GM12873 (cell line): ENCODE data around the gene DDIT4.
A peak's percentile ranks its signal among the peaks of the same experiment; 100 is the strongest.

ENCODE experiments used
- CTCF ChIP-seq: IDR thresholded peaks from 2 replicates; pipeline ENCODE4 v1.5.1; 2012; ENCODE audit warnings: low read depth, mild to moderate bottlenecking, moderate library complexity, low read length, control low read depth; ENCODE audit not compliant: insufficient read depth; ENCODE audit errors: missing control alignments

Gene DDIT4

GRCh38 chr10:72274730-72275350 lies 1.1 kb downstream of the DDIT4 start:
- TF ChIP-seq CTCF: peak; percentile 82

DNA sequence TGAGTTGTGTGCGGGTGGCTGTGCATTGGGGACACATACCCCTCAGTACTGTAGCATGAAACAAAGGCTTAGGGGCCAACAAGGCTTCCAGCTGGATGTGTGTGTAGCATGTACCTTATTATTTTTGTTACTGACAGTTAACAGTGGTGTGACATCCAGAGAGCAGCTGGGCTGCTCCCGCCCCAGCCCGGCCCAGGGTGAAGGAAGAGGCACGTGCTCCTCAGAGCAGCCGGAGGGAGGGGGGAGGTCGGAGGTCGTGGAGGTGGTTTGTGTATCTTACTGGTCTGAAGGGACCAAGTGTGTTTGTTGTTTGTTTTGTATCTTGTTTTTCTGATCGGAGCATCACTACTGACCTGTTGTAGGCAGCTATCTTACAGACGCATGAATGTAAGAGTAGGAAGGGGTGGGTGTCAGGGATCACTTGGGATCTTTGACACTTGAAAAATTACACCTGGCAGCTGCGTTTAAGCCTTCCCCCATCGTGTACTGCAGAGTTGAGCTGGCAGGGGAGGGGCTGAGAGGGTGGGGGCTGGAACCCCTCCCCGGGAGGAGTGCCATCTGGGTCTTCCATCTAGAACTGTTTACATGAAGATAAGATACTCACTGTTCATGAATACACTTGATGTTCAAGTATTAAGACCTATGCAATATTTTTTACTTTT lies 1.8 kb downstream of the DDIT4 start:
- no peak for TF ChIP-seq CTCF

GRCh38 chr10:72276013-72276387 lies 2.3 kb downstream of the DDIT4 start:
- no peak for TF ChIP-seq CTCF

- TF ChIP-seq CTCF: no peak
These were observed 3.0 kb downstream of the DDIT4 start for GRCh38 chr10:72276421-72277339.

GRCh38 chr10:72277340-72277995 lies 3.7 kb downstream of the DDIT4 start:
- no peak for TF ChIP-seq CTCF

- TF ChIP-seq CTCF: no peak
These were observed 4.4 kb downstream of the DDIT4 start for GRCh38 chr10:72277996-72278667.
